ENCODE measurements around the gene MXD3. TPM values are rescaled to one million over a fixed set of nuclear protein-coding genes. Genes with fewer than 3 reads are reported as not detected.
"Not testable (repeated sequence)": the region's sequence is repeated elsewhere in the genome, so short reads cannot be mapped to it uniquely, and the experiment has no call there.

The MXD3 gene
- total RNA-seq, 1 donor from 2014 or later: 1.9 TPM

DNA sequence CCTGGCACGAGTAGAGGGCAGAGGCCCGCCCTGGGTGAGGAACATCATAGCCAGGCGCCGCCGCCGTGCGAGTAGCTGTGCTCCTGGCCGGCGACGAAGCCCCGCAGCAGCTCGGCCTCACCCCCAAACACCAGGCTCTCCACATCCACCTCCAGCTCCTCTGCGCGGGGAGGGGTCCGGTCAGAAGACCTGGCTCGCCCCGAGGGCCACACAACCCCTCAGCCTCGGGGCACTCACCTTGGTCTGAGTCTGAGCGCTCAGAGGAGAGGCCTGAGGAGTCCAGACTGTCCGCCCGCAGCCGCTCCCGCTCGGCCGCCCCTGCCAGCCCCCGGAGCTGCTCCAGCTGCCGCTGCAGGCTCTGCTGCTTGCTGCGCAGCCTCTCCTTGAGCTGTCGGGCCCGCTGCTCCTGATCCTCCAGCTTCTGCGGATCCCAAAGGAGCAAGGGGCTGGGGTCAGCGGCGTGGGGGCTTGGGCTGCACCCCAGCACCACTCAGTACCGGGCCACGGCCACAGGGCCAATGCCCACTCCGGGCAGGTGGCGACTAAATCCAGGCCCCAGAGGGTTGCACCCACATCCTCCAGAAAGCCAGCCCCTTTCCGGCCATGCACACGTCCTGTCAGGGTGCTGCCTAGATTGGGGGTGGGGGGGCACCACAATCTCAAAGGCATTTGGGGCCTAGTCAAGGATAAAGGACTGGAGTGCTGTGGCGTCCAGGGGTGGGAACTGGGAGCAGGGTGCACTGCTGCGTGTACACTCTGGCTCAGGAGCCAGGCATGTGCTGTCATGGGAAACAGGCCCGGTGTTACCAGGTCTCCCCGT is 3.9 kb downstream of the MXD3 start:
- intact Hi-C loops (cut with DNase I): no loop called here
- no peak for DNase-seq (ENCODE audit: low spot score)

DNA sequence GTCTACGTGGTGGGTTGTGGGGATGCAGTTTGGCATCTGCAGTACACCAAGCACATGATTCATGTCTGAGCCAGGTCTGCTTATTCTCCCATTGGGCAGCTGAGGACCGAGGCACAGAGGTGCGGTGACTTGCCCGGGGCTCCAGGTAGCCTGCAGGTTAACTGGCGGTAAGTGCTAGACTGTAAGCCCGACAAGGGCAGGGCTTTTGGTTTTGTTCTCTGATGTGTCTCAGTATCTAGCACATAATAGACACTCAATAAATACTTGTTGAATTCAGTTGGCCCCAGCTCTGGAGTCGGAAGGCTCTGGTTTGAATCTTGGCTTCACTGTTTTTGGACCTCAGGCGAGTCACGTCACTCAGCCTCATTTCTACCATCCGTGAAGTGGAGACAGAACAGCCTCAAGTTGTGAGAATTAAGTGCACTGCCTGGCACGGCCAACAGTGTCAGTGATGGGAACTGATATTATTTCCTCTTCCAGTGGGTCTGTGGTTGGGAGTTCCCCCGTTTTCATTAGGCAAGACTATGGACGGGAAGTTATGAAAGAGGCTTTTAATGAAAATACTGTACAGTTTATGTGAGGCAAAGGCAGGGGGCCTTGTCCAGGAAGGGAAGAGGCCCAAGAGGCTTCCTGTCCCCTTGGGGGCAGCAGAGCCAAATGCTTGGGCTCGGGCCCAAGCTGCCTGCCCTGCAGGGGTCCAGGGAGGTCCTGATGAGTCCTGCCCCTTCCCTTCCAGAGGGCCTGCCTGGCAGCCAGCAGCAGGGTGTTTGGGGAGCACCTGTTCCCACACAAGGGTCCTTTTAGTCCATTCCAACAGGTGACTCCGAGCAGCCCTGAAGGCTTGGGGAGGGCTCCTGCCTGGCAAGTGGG is 4.8 kb downstream of the MXD3 start:
- intact Hi-C loops (cut with DNase I): no loop called here
- DNase-seq (ENCODE audit: low spot score): peak; percentile 87

DNA sequence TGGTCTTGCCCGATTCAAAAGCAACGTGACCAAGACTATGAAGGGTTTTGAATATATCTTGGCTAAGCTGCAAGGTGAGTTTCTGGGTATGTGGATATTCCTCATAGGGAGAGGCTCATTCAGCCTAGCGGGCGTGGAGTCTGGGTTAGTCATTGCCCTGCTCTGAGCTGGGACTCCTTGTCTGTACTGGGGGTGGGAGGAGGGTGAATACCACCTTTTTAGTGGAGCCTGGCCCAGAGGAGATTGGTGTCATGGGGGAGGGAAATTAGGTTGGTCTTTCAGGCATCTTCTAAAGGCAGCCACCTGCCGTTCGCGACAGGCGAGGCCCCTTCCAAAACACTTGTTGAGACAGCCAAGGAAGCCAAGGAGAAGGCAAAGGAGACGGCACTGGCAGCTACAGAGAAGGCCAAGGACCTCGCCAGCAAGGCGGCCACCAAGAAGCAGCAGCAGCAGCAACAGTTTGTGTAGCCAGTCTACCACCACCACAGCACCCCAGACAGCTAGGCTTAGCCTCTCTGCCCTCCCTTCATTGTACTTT is 5.5 kb downstream of the MXD3 start:
- DNase-seq (ENCODE audit: low spot score); intact Hi-C loops (cut with DNase I): not testable (repeated sequence)

DNA sequence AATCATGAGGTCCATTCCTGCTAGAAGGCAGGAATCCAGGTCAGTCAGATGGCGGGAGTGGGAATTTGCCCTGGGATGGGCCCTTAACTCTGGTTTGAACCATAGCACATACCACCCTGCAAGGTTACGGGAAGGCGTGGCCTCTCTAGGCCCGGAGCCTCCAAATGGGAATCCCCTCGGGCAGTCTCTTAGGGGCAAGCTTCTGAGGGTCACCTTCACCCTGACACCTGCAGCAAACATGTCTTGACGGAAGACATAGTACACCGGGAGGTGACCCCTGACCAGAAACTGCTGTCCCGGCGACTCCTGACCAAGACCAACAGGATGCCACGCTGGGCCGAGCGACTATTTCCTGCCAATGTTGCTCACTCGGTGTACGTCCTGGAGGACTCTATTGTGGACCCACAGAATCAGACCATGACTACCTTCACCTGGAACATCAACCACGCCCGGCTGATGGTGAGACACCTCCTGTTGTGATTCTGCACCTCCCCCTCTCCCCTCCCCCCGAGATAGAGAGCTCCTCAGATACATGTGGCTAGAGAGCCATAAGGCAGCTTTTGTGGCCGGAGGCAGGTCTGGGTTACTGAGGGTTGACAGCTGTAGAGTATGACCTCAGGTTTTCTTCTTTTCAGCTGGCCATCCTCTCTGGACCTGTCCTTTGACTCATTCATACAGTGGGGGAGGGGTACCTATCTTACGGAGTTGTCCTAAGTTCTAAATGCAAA is 7.1 kb downstream of the MXD3 start:
- intact Hi-C loops (cut with DNase I): loop anchor here (5.0 kb wide), 2 partner anchors 172 to 192 kb away; partner anchors contain the start of gene NSD1
- DNase-seq (ENCODE audit: low spot score): no peak

DNA sequence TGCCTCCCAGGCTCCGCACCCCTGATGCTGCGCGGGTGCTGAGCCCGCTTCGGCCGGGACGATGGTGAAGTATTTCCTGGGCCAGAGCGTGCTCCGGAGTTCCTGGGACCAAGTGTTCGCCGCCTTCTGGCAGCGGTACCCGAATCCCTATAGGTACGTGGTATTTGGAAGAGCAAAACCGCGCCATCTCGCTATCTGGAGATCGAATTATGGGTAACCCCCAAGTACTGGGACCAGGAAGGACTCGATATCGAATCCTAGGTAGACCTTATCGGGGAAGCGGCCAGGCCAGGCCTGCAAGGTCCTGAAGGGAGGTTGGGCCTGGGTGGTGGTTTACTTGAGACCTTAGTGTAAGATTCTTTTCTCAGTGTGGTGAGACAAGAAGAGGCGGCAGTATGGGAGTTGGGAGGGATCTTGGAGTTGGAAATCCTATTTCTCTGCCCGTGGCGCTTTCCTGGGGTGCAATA is 7.7 kb downstream of the MXD3 start:
- no peak for DNase-seq (ENCODE audit: low spot score)
- intact Hi-C loops (cut with DNase I): loop anchor here (5.0 kb wide), 2 partner anchors 172 to 192 kb away; partner anchors contain the start of gene NSD1

DNA sequence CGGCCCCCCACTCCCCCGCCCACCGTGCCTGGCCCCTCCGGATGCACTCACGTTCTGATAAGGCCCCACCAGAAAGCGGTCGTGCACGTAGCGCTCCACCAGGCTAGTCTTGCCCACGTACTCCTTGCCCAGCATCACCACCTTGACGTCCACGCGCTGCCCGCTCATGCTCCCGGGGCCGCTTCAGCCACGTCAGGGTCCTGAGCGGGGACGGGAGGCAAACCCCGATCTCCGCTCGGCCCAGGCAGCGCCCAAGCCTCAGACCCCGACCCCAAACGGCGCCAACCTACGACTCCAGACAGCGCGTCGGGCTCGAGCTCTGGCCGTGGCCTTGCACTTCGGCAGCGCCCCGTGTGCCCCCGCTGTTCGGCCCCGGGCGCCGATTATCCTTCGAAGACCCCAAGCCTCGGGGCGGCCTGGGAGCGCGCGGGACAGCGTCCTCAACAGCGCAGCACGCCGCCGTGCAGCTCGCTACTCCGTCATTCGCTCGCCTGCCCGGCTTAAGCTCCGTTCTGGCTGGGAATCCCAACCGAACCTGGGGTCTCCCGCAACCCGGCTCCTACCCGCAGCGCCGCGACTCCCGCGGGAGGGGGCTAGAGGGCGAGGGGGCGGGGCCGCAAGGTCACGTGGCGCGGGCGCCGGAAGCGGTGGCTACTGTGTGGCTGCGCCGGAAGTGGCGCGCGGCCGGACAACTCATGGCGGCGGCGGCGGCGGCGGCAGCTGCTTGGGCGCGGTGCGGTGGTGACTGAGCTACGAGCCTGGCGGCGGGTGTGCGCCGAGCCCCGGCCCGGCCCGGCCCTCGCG is 8.4 kb downstream of the MXD3 start, which contains the start of the genes PRELID1 and RAB24:
Gene PRELID1, plus strand, starts transcription at position 679 of the 804 bp plus-strand sequence. CDS start 187 bp downstream, outside the sequence.
Gene RAB24, minus strand, starts transcription at position 599 of the 804 bp plus-strand sequence. Its CDS starts 431 bp downstream, at position 168.
- peak; percentile 95 for DNase-seq (ENCODE audit: low spot score)
- intact Hi-C loops (cut with DNase I): loop anchor here (5.0 kb wide), 2 partner anchors 171 to 191 kb away; partner anchors contain the start of gene NSD1

DNA sequence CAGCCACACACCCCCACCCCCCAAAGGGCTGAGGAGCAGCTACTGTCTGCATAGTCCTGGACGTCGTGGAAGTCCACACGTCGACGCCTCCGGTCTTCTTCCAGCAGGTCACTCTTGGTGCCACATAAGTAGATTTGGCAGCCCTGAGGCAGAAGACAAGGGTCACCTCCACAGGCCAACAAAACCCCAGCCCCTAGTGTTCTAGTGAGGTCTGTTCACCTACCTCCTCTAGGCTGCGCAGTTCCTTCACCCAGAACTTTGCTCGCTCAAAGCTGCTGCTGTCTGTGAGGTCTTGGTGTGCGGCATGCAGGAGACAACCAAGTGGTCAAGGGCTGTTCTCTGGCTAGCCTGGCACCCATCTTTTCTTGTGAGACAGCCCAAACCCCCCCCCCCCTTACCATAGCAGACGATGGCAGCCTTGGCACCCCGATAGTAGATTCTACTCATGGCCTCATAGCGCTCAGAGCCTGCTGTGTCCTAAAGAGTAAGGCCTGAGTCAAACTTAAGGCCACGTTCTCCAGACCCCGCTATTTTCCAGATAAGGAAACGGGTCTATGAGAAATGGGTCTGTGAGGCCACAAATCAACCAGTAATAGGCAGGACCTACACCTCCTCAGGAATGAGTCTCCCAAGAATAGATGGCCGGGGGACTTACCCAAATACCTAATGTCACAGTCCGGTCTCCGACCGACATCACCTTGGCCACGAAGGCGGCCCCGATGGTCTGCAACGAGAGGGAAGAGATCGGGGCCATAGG is 9.2 kb downstream of the MXD3 start:
- no peak for DNase-seq (ENCODE audit: low spot score)
- intact Hi-C loops (cut with DNase I): loop anchor here (5.0 kb wide), 2 partner anchors 170 to 190 kb away; partner anchors contain the start of gene NSD1

DNA sequence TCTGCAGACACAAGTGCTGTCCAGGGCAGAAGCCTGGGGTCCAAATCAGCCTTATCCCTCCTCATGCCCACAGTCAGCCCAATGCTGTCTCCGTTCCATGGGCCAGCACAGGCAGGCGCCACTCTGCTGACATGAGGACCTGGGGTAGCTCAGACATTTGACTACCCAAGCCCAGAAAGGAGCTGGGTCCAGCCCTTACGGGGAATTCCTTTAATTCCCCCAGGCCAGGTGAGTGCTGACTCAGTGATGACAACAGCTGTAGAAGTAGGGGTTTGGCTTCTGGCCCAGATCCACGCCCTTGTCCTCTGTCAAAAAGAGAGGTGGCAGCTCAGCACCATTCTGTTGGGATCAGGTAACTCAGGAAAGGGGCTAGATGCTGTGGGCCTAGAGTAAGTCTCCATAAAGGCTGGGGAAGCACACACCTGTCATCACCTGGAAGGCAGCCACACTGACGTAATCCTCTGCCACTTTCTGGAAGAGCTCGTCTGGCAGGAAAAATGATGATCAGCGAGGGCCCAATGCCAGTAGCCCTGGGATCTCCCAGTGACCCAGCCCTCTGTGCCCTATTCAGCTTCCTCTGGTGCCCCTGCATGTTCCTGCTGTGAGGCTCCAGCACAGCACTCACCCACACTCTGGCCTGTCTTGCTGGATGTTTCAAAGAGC is 10.1 kb downstream of the MXD3 start:
- intact Hi-C loops (cut with DNase I): loop anchor here (5.0 kb wide), 2 partner anchors 169 to 189 kb away; partner anchors contain the start of gene NSD1
- DNase-seq (ENCODE audit: low spot score): no peak

DNA sequence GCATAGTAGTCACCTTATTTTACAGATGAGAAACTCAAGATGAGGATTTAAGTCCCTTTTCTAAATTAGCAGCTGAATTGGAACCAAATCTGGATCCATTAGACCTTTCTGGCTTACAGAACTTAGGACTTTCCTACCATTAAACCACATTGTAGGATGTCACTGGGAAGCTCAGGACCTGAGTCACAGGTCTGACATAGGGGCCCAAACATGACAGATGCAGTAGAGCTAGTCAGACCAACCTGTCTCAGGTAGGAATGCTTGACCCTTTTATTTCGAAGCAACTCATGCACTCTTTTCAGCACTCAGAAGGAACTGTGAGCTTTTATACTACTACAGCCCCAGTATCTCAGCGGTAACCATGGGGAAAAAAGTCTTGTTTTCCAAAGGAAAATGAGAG is 10.7 kb downstream of the MXD3 start:
- intact Hi-C loops (cut with DNase I): loop anchor here (5.0 kb wide), 2 partner anchors 169 to 189 kb away; partner anchors contain the start of gene NSD1
- DNase-seq (ENCODE audit: low spot score): no peak

DNA sequence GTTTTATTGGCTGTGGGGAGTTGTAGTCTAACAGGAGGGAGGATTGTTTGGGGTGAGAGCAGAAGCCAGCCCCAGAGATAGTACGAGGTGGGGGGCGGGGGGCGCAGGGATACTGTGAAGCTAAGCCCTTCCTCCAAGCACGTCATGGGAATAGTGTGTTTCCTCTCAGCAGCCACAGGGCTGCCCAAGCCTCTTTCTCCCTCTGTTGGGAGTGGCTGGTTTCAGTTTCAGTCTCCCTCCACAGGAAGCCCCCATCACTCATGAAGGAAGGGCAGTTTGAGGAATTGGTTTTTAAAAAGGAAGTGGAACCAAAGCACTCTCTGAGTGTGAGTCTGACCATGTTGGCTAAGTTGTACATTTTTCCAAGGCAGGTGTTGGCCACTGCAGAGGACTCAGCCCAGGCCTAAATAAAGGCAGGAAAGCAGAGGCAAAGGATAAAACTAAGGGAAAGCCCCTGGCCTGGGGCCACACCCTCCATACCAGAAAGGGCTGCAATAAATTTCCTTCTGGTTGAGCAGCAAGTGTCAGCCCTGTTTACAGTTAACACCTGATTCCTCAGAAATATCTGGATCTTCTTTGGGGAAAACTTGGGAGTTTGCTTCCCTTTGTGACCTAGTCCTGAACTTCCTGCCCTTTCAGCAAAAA is 11.3 kb downstream of the MXD3 start:
- peak; percentile 88 for DNase-seq (ENCODE audit: low spot score)

DNA sequence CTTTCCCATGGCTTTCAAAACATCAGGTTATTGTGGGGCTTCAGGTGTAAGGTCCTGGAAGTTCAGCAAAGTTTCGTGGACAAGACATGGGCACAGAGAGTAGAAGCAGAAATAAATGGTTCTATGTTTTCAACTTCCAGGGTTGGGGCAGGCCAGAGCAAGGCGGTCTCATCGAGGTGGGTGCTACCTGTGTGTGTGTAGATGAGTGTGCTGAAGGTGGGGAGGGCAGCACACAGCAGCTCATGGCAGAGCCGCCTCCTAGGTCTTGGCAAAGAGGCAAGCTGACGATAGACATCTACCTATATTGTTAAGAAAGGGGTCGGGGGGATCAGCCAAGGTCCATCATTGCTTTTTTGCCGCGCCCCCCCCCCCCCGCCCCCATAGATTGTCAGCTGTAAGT is 12.0 kb downstream of the MXD3 start:
- DNase-seq (ENCODE audit: low spot score): no peak
- intact Hi-C loops (cut with DNase I): loop anchor here (5.0 kb wide), 2 partner anchors 167 to 187 kb away; partner anchors contain the start of gene NSD1

More for the DNA sequence above, 11.3 kb downstream of the MXD3 start:
- intact Hi-C loops (cut with DNase I): loop anchor here (5.0 kb wide), 2 partner anchors 168 to 188 kb away; partner anchors contain the start of gene NSD1

DNA sequence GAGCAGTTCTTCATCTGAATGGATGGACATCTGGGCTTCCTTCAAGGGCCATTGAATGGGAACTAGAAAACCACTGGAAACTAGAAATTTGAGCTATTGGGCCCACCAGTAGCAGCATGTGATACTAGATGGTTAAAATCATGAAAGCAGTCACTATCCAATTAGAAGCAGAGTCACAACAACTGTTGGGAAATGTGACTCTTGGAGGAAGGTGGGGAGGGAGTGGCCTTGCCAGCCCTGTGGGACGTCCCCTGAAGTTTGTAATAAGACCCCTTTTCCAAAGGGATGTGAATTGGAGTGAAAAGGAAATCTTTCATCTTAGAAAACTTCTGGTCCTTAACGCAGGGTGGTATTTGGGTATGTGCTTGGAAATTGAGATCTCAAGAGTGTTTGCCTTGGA is 13.8 kb downstream of the MXD3 start:
- intact Hi-C loops (cut with DNase I): no loop called here
- DNase-seq (ENCODE audit: low spot score): no peak

DNA sequence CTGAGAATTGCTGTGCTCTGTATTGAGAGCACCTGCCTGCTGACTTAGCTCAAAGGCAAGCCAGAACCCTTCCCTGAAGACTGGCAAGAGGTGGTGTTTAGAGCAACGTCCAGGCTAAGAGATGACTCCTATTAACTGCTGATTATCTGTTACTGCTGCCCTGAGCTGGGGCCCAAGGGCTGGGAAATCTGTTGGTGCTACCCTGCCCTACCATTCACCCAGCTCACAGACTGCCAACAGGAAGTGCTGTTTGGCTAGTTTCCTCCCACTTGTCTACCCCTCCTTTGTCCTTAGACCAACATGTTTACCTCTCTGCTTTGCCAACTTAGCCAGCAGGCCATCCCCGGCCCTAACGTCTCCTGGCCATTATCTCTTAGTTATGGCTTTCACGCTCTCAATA is 15.1 kb downstream of the MXD3 start:
- intact Hi-C loops (cut with DNase I): no loop called here
- no peak for DNase-seq (ENCODE audit: low spot score)

DNA sequence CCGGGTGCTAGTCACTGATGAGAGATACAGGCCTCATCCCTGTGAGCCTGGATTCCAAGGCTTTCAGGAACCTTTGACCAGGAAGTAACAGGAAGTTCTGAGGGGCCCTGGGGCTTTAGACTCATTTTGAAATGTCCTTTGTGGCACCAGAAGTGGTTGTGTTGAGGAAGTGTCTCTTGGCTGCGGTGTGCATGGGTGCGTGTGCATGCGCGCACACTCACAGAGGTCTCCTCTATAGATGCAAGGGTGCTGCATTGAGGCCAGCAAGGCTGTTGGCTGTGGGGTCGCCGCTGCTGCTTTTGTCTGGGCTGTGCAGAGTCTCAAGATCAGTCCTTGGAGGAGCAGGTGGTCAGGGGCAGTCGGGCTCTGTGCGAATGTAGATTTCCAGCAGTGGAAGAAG is 15.8 kb downstream of the MXD3 start:
- no peak for DNase-seq (ENCODE audit: low spot score)
- intact Hi-C loops (cut with DNase I): no loop called here

DNA sequence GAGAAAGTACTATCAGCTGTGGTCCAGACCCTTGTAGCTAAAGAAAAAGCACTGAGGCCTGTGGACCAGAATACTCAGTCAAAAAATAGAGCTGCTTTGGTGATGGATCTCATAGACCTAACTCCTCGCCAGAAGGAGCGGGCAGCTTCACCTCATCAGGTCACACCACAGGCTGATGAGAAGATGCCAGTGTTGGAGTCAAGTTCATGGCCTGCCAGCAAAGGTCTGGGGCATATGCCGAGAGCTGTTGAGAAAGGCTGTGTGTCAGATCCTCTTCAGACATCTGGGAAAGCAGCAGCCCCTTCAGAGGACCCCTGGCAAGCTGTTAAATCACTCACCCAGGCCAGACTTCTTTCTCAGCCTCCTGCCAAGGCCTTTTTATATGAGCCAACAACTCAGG is 17.1 kb downstream of the MXD3 start:
- no peak for DNase-seq (ENCODE audit: low spot score)
- intact Hi-C loops (cut with DNase I): no loop called here
